T-helper 1 cell (primary cell): ENCODE results near the gene BAG2.

ENCODE experiments used
- DNase-seq, 5 donors: peaks; one replicate each; pipeline ENCODE4 v3.0.0-alpha.2; 2012 to 2020

Gene BAG2

GRCh38 chr6:57222743-57223077 is 50.6 kb downstream of the BAG2 start:
- no peak for DNase-seq

GRCh38 chr6:57224769-57225515 is 52.8 kb downstream of the BAG2 start:
- no peak for DNase-seq

- no peak for DNase-seq
Measured at GRCh38 chr6:57226221-57226620, 54.1 kb downstream of the BAG2 start.
